HT1080 (cell line): ENCODE results near the gene AKAP13. TPM values are rescaled to one million over a fixed set of nuclear protein-coding genes. Genes with fewer than 3 reads are reported as not detected.
"Not testable (repeated sequence)": the region's sequence is repeated elsewhere in the genome, so short reads cannot be mapped to it uniquely, and the experiment has no call there.

Experiments used
- DNase-seq: peaks from one replicate; pipeline ENCODE4 v3.0.0-alpha.2; 2015; ENCODE audit warnings: low read depth
- total RNA-seq: library from RNA; depleted of rRNA; stranded (reverse); fragments of >200 nt; shearing (Covaris generic); gene quantifications from 2 replicates; pipeline ENCODE4 v1.2.3, GENCODE V29; 2014

Gene AKAP13
- total RNA-seq, 1 experiment from 2014 or later, result 29.7 TPM

GRCh38 chr15:85474700-85475316, 94.4 kb downstream of the AKAP13 start:
- no peak for DNase-seq

DNA sequence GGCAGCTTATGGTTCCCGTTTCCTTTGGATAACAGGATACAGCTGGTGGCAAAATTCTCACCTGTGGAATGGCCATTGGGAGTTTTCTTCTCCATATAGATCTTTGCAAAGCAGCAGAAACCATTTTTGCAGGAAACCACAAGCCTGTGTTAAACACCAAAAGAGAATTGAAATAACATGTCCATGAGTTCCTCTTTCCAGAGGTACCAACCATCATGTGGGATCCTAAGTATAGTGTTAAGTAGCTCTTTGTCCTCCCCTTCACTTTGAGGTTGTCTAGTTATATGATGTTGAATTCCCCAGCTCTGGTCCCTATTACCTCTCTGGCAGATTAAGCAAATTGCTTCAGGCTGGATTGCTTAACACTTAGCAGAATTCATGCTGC, 94.9 kb downstream of the AKAP13 start:
- DNase-seq, result no peak

DNA sequence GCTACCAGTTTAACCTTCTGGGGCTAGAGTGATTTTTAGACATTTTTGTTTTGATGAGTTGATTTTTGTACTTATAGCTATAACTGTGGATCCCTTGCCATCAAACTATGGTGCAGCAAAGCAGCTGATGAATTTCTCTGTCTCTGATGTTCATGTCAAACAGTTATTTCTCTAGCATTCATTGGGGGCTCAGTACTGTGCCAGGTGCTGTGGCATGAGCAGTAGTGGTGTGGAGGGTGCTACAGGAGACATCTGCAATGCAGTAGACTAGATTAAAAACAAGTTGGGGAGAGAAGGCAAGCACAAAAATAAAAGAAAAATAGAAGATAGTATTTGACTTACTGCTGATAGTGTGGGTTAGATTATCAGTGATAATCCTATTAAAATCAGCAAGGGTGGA, 95.3 kb downstream of the AKAP13 start:
- no peak for DNase-seq

- no peak for DNase-seq
Measured at GRCh38 chr15:85477061-85477460, 96.7 kb downstream of the AKAP13 start.

- DNase-seq, result peak; percentile 63
Measured at GRCh38 chr15:85477730-85478129, 97.3 kb downstream of the AKAP13 start.

DNA sequence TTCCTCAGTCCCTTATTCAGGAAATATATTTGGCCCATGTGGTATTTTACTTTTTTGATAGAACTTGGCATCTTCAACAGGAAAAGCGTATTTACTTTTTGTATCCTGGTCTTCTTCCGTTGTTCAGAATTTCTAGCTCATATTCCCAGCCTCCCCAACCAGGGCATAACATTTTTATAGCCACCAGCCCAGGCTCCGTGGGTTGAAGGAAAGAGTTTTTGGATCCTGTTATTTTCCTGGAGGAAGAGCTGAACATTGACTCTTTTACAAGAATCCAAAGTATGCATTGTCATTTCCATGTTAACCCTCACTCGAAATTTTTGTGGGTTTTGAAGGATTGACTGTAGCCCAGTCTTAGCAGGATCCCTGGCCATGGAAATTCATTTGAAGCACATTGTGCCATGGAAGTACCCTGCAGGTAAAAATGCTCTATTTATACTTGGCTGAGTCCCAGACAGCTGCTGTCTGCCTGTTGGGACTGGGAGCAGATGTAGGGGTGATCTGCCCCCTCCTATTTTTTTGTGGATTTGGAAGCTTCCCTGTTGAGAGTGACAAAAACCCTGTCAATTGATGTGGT, 98.8 kb downstream of the AKAP13 start:
- DNase-seq, result peak; percentile 75

DNA sequence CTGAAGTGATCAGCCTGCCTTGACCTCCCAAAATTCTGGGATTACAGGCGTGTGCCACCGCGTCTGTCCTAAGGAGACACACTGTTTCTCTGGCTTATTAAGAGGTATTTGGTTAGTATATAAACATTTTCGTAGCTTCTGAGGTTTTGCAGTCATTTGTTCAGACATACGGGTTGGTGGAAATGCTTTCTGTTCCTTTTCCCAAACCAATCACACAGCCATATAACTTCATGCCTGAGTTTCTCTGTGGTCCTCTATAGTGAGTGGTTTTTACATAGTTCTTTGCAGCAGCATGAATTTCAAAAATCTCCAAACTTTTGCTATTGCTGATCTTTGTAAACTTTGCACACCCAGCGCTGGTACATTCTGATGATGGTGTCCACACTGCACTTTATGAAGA, 100.5 kb downstream of the AKAP13 start:
- DNase-seq, result no peak

DNA sequence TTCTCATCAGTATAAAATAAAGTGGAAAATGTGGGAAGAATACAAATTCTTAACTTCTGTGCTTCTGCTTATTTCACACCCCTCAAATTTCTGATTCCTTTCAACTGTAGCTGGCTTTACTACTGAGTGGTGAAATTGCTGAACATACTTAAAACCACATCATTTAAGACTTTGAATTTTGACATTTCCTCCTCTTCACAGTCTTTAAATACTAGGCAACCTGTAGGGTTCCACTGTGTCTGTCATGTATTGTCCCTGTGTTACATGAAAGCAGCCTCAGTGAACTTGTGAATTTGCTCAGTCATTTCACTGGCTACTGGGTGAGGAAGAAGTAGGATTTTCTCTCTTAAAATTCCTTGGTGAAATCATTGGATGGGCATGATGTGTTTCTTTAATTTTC, 101.1 kb downstream of the AKAP13 start:
- DNase-seq, result not testable (repeated sequence)

- peak; percentile 45 for DNase-seq
Measured at GRCh38 chr15:85482894-85483293, 102.5 kb downstream of the AKAP13 start.

GRCh38 chr15:85483955-85484354, 103.6 kb downstream of the AKAP13 start:
- not testable (repeated sequence) for DNase-seq

GRCh38 chr15:85484923-85485322, 104.5 kb downstream of the AKAP13 start:
- DNase-seq, result not testable (repeated sequence)

DNA sequence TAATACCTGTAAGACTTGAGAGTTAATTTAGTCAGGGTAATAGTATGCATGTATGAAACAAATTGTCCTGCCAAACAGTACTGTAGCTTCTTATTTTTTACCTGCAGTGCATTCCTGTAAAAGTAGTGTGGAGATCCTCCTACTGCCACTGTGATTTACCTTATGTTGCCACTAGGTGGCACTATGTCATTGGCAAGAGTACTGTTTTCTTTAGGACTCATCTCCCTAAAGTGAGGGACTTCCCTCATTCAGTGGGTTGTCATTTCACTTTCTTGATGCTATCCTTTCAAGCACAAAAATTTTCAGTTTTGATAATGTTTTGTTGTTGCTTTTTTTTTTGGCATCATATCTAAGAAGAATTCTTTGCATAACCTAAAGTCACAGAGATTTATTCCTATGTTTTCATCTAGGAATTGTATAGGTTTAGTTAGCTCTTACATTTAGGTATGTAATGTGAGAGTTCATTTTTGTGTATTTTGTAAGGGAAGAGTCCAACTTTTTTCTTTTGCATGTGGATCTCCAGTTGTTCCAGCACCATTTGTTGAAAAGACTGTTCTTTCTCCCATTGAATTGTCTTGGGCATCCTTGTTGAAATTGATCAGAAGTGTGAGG, 105.7 kb downstream of the AKAP13 start:
- peak; percentile 57 for DNase-seq

DNA sequence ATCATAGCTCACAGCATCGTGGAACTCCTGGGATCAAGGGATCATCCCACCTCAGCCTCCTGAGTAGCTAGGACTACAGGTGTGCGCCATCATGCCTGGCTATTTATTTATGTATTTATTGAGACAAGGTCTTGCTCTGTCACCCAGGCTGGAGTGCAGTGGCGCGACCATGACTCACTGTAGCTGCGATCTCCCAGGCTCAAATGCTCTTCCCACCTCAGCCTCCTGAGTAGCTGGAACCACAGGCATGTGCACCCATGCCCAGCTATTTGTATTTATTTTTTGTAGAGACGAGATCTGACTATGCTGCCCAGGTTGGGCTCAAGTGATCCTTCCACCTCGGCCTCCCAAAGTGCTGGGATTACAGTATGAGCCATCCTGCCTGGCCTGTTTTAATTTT, 107.4 kb downstream of the AKAP13 start:
- DNase-seq, result peak; percentile 48

- no peak for DNase-seq
Measured at GRCh38 chr15:85488997-85489396, 108.6 kb downstream of the AKAP13 start.

DNA sequence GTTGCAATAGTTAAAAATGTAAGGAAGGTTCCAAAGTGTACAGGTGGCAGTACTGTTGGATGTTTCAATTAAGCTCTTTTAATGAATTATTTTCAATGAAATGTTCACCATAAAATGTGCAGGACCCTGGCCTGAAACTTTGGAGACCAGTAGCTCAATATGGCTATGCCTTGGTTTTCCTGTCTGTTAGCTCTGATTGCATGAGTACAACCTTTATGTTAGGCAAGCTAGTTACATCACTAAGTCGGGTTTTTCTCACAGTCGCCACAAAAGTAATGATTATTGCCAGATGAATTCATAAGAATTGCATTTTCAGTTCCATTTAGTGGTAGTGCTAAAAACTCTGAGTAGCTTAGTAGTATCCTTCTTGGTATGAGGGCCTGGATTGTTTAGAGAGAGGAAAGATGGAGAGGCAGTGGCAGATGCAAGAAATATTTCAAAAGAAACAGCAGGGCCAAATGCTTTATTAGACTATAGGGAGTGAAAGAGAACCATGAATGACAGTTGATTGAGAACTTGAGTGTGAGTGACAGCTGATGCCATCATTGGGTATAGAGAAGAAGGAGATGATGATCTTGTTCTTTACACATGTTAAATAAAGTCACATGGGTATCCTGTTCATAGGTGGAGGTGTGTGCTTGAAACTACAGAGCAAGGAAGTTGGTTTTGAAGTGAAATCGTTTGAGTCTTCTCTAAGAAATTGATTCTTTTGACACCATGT, 109.5 kb downstream of the AKAP13 start:
- DNase-seq, result no peak

DNA sequence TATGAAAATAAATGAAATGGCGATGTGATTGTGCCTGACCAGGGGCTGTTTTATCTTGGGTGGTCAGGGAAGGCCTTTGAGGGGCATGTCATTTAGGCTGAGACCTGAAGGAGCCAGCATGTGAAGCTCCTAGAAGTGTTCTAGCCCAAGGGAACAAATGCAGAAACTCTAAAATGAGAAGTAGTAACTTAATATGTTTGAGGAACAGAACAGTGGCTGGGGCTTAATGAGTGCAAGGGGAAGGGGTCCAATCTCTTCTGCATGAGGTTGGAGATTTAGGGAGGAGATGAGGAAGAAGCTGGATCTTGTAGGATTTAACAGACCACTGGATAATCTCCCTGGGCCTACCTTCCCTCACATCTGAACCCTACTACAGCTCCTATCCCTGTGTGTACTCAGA, 110.5 kb downstream of the AKAP13 start:
- DNase-seq, result no peak

DNA sequence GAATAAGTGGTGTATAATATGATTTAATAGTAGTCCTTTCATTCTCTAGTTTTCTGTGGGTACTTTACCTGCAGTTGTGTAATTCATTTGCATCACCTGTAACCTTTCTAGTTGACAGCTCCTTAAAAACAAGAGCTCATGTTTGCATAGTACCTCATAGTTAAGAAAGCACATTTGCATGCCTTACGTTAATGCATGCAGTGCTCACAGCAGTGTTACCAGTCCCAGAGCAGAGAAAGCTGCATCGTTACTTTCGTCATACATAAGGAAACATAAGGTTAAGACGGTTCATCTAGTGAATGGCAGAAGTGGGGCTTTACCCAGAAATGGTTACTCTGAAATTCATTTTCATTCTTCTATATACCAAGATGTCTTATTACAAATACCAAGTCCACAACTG, 111.3 kb downstream of the AKAP13 start:
- no peak for DNase-seq

DNA sequence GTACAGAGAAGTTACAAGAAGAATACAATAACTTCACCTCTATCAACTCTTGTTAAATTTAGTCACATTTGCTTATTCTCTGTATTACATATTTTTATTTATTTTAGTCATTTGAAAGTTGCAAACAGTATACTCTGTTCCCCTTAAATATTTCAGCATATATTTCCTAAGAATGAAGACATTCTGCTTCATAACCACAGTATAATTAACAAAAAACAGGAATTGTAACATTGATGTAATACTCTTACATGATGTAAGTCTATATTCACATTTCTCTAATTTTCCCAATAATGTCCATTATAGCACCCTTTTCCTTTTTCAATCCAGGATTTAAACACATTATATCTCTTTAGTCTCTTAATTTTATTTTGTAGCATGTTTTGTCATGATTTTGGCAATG, 112.0 kb downstream of the AKAP13 start:
- DNase-seq, result no peak

DNA sequence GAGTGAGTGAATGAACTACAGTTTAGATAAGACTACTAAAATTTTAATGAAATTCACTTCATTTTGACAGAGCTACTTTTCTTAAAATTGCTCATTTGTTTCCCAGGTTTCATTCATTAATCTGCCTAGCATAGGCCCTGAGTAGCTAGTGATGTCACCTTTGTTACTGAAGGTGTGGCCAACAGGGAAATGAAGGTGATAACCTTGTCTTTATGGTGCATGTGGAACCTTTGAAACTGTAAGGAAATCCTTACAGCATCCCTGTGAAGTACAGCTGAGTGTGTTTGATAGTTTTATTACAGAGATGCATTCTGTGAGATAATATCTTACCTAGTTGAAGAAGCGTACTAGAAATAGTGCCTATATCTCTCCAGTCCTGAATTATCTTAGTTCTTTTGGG, 112.9 kb downstream of the AKAP13 start:
- DNase-seq, result no peak

DNA sequence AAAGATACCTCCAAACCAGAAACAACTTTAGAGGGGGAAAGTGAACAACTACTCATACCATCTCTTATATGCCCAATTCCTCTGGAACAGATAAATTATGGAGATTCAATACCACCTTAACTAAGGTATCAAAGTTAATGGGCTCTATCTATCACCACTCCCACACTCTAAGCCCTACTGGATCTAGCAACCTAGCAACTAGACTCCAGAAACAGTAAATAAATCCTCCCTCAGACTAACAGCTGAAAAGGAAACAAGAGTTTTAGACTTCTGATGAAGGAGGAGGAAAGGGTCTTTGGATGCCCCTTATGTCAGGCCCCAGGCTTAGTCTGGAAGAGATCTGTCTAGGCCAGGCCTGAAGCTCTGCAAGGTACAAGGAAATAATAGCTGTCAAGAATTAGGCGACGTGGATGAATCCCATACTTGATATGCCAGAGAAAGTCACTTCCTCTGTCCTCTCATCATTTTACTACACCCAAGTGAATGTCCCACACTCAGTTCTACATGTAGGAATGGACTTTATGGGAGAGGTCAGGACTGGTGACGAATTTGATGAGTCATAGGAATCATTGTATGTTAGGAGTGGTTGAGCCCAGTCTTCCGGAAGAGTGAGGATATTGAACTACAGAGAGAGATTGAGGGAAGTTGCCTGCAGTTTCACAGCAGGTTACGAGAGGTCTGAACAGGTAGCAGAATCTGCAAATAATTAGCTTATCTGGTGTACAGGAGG, 113.8 kb downstream of the AKAP13 start:
- peak; percentile 97 for DNase-seq

DNA sequence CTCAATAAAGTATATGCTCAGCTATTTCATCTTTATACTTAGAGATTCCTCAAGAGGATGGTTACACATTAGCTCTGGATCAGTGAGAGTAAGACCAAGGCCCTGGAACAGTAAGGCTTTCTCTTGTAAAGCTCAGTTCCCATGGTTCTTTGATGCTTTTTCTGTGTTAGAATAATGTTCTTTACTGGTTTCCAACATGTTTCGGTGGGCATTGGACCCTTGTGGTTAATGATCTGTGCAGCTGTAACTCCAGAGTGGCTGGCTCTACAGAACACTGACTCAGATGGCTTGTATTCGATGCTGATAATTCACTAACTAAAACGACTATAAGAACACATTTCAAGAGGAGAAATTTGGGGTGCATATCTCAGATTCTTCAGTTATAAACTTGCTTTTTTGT, 114.7 kb downstream of the AKAP13 start:
- DNase-seq, result no peak

DNA sequence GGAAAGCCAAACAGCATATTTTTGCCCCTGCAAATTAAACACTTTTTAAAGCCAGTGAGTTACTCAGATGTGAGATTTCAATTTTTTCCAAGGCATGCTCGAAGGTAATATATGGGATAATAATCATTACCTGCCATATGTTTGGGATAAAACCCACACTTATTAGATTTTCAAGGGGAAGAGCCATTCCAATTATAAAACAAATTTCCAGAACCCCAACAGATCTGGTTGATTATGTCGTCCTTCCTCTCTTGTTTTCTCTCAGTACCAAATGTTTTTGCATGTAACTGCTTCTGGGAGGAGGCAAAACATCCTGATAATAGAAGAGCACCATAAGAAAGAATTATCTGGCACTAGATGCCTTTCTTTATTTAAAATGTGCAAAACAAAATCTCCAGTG, 115.1 kb downstream of the AKAP13 start:
- DNase-seq, result no peak
